ENCODE results near the gene GNG2. TPM values are rescaled to one million over a fixed set of nuclear protein-coding genes. Genes with fewer than 3 reads are reported as not detected.

Gene GNG2
- 15.3 and 33.1 TPM in 2 replicates for total RNA-seq

DNA sequence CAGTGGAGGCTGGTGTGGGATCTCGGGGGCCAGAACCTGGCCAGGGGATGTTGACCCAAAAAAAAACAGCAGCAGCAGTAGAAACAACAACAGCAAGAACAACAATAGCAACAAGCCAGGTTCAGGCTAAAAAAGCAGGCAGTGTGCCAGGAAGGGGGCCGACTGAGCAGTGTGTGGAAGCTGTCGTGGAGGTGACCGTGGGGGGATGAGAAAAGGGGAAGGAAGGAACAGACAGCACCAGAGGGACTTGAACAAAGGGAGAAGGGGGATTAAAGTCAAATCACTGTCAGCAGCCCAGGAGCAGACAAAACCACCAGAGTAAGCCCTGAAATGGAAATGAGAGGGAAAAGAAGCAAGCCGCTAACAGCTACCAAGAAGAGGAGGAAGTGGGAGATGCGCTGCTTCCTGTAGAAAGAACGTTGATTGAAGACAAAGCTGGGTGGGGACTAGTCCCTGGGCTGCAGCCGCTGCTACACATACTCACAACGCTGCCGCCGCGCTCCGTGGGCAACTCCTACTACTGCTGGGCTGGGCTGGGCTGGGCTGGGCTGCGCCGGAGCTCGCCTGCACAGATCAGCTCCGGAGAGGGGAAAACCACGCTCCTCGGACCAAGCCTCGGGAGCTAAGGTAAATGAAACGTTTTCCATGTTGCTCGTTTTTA lies at the start of gene GNG2:
TSS of gene GNG2 (plus strand) at position 449 of the 661 bp plus-strand sequence. CDS start 90,067 bp downstream, outside the sequence.

GRCh38 chr14:51989293-51990234 lies 129.2 kb downstream of the GNG2 start, which contains the start of gene RTRAF:
Gene RTRAF, plus strand, starts transcription at chr14:51989546. Its CDS starts 94 bp downstream, at chr14:51989640.

Other genes with a start within 250 kb of the GNG2 start
- 263 and 546 TPM in 2 replicates for gene FRMD6, start 208.7 kb upstream of the GNG2 start, total RNA-seq
- gene RTRAF, start 128.9 kb downstream of the GNG2 start, total RNA-seq: 64.7 and 81.0 TPM in 2 replicates
- 237 and 855 TPM in 2 replicates for gene NID2, start 208.4 kb downstream of the GNG2 start, total RNA-seq

Data from placental pericyte (primary cell).